GM23248 (cell line): ENCODE data around the gene TKT.

Experiments
- EZH2 ChIP-seq: fragments of 200-600 bp; sonication (generic); IDR thresholded peaks from 2 replicates; pipeline ENCODE4 v1.6.1; 2018; ENCODE audit warnings: antibody characterized with exemption, mild to moderate bottlenecking; ENCODE audit not compliant: insufficient read depth, poor library complexity, severe bottlenecking
- EZH2phosphoT487 ChIP-seq: fragments of 200-600 bp; sonication (generic); IDR thresholded peaks from 2 replicates; pipeline ENCODE4 v1.6.1; 2018; ENCODE audit warnings: antibody characterized with exemption, moderate library complexity, mild to moderate bottlenecking, low read depth; ENCODE audit not compliant: insufficient read depth

DNA sequence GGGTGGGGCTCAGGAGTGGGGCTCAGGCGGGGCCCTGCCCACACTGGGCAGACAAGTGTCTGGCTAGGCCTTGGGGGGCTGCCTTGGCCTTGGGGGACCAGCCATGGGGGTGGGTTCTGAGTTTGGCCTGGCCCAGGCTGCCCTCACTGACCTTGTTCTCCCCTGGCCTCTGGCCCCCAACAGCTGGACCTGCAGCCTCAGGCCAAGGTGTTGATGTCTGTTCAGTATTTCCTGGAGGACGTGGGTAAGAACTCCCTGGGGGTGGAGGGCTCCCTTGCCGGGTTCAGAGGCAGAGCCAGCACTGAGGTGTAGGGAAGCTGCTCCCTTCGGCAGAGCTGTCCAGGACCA, 74.8 kb downstream of the TKT start:
- TF ChIP-seq EZH2 (no peak), EZH2phosphoT487 (no peak)
